ENCODE results near the gene TMEM220.

Gene TMEM220

DNA sequence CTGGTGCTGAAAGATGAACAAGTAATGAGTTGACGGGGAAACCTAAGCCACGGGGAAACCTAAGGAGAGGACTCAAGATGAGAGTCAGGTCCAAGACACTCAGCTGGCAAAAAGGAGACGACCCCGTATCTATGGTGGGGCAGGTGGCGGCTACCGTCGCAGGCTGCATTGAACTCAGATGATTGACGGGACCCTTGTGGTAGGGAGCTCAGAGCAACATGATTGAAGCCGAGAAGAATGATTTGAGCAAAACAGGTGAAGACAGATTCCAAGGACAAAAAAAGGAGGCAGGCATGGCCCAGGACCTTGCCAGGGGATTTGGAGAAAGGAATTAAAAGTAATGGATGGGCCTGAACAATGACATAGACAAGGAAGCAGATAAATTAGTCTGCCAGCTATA is 65.3 kb downstream of the TMEM220 start:
- Histone ChIP-seq H3K9me2 (replicated peaks; ENCODE audit: control insufficient read depth, low read length) (no peaks in the 10 kb centered on the region), H4K20me1 (ENCODE audit: control insufficient read depth, insufficient read depth, low read depth, low read length) (no peaks in the 10 kb centered on the region), H3K4me2 (ENCODE audit: low read length) (no peak overlapping the region), H3K4me1 (ENCODE audit: control insufficient read depth, low read length) (no peaks in the 10 kb centered on the region), H3K79me2 (ENCODE audit: control insufficient read depth, low read length) (no peaks in the 10 kb centered on the region), H3K27ac (ENCODE audit: low read depth, low read length) (no peak overlapping the region), H3K9me3 (ENCODE audit: control insufficient read depth, insufficient read depth, low read length) (no peaks in the 10 kb centered on the region), H3K4me3 (ENCODE audit: low read length) (no peak overlapping the region), H3K27me3 (ENCODE audit: control insufficient read depth, low read length) (no peaks in the 10 kb centered on the region), H3K36me3 (ENCODE audit: control insufficient read depth, low read length) (no peaks in the 10 kb centered on the region), H3F3A (ENCODE audit: control insufficient read depth, insufficient read depth) (no peaks in the 10 kb centered on the region)
- TF ChIP-seq EZH2phosphoT487 (IDR thresholded peaks at IDR 0.05; ENCODE audit: borderline replicate concordance, low read length): no peak
- TF ChIP-seq, protein P1, sequence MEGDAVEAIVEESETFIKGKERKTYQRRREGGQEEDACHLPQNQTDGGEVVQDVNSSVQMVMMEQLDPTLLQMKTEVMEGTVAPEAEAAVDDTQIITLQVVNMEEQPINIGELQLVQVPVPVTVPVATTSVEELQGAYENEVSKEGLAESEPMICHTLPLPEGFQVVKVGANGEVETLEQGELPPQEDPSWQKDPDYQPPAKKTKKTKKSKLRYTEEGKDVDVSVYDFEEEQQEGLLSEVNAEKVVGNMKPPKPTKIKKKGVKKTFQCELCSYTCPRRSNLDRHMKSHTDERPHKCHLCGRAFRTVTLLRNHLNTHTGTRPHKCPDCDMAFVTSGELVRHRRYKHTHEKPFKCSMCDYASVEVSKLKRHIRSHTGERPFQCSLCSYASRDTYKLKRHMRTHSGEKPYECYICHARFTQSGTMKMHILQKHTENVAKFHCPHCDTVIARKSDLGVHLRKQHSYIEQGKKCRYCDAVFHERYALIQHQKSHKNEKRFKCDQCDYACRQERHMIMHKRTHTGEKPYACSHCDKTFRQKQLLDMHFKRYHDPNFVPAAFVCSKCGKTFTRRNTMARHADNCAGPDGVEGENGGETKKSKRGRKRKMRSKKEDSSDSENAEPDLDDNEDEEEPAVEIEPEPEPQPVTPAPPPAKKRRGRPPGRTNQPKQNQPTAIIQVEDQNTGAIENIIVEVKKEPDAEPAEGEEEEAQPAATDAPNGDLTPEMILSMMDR (IDR thresholded peaks at IDR 0.05; ENCODE audit: low read depth, low read length, poor library complexity, severe bottlenecking): no peak

All from DOHH2 (cell line).